ENCODE data around the gene LRRC25.
"Not testable (repeated sequence)": the region's sequence is repeated elsewhere in the genome, so short reads cannot be mapped to it uniquely, and the experiment has no call there.

LRRC25 gene

DNA sequence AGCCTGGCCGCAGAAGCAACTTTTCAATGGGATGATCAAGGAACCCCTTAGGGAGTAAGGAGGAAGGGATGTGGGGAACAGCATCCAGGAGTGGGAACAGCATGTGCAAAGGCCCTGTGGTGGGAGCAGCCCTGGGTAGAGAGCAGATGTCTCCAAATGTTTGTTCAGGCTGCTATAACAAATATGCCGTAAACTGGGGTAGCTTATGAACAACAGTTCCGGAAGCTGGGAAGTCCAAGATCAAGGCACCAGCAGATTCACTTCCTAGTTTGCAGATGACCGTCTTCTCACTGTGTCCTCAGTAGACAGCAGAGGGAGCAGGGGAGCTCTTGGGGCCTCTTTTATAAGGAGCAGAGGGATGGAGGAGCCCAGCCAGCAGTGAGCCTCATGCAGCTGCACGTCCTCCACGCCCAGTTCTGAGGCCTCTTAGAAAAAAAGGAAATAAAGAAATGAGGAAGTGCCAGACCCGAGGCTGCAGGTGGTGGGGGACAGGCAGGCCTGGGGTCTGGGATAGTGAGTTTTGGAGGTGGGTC, 4.2 kb upstream of the LRRC25 start:
- no peak for DNase-seq

DNA sequence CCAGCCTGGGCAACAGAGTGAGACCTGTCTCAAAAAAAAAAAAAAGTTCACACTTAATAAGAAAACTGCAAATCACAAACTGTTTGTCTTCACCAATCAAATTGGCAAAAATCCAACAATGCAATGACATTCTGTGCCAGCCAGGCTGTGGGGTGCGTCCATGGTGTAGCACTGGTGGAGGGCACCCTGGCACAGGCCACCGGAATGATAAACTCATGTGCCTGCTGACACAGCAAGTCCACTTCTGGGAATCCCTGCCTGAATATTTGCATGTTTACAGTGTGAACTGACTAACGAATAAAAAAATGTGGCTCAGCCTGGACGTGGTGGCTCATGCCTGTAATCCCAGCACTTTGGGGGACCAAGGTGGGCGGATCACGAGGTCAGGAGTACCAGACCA, 1.6 kb upstream of the LRRC25 start:
- DNase-seq: no peak

DNA sequence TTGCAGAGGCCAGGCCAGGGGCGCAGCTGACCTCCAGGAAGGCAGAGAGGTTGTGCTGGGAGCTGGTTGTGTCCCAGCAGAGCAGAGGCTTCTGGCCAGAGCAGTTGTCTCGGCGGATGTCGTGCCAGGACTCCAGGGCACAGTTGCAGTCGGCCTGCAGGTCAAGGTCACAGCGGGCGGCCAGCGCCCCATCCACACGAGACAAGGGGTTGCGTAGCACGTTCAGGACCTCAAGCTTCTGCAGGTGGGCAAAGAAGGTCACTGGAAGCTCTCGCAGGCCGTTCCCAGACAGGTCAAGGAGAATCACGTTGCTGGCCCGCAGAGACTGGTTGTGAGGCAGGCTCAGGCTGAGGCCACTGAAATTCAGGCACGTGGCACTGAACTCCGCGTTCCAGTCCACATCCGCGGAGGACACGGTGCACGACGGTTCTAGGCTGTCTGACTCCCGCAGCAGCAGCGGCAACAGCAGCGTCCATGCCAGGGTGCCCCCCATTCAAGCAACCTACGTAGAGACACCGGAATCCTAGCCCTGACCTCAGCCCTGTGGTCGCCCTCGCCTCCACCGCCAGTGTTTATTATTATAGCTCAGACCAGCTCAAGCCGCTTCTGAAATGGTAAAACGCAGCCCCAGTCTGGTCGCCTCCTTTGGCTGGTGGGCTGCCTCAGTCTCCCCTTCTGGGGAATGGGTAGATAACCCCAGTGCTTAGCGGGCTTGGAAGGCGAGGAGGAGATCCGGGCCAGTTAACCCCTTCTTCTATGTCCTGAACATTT, 766 bp downstream of the LRRC25 start:
- no peak for DNase-seq

DNA sequence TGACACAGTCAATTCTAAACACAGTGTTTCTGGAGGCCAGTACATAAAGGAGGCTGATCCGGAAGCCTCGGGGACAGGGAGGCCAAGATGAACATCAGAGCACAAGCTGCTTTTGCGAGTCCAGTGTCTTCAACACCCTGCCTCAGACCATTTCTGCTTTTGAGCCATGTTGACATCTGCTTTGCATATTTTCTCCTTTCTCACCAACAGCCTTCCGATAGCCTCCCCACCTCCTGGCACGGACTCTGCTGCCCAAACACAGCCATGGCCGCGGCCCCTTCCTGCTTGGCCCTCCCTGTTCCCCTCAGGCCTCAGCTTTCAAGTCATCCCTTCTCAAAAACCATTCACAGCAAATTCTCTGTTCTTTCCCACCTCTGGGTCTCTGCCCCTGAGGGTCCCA, 3.6 kb downstream of the LRRC25 start:
- no peak for DNase-seq

DNA sequence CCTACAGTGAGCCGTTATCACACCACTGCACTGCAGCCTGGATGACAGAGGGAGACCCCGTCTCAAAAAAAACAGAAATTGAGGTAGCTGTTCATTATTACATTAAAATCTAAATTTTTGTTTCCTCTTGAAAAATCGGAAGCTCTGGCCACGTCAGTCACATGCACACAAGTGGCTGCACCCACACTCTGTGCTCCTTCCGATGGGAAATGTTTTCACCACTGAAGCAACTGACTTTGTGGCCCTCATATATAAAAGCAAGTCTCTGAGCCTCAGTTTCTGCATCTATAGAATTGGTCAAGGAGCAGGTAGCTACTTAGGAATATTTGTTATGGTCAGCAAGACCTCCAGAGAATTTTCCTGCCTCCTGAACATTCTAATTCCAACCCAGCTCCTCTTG, 4.5 kb downstream of the LRRC25 start:
- no peak for DNase-seq

DNA sequence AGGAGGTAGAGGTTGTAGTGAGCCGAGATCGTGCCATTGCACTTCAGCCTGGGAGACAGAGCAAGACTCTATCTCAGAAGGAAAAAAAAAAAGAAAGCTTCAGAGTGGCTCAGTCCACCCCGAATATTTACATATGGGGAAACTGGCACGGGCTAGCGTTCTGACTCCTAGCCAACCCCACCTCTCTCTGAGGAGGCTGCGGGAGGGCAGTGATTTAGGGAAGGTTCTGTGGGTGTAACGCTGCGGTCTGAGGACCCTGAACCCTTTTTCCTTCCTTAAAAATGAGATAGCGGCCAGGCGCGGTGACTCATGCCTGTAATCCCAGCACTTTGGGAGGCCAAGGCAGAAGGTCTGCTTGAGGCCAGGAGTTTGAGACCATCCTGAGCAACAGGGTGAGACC, 5.0 kb downstream of the LRRC25 start:
- no peak for DNase-seq

DNA sequence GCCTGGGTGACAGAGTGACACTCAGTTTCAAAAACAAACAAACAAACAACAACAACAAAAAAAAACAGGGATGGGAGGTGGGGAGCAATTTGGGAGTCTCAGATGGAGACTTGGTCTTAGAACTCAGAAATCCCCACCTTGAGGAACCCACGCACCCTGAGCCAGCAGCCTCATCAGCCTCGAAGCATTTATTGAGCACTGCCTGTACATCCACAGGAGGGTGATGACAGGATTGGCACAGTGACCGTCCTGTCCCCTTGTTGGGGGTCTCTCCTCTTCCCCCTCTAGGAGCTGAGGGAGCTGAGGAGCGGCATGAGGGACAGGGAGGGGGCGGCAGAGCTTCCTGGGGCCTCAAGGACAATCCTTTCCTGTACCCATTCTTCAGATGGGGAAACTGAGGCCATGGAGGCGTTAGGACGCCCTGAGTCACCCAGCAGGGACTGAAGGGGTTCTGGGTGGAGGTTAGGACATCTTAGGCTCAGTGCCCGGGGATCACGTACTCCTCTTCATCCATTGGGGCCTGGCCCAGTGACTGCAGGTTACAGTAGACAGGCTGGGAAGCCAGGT, 5.8 kb downstream of the LRRC25 start:
- DNase-seq: no peak

DNA sequence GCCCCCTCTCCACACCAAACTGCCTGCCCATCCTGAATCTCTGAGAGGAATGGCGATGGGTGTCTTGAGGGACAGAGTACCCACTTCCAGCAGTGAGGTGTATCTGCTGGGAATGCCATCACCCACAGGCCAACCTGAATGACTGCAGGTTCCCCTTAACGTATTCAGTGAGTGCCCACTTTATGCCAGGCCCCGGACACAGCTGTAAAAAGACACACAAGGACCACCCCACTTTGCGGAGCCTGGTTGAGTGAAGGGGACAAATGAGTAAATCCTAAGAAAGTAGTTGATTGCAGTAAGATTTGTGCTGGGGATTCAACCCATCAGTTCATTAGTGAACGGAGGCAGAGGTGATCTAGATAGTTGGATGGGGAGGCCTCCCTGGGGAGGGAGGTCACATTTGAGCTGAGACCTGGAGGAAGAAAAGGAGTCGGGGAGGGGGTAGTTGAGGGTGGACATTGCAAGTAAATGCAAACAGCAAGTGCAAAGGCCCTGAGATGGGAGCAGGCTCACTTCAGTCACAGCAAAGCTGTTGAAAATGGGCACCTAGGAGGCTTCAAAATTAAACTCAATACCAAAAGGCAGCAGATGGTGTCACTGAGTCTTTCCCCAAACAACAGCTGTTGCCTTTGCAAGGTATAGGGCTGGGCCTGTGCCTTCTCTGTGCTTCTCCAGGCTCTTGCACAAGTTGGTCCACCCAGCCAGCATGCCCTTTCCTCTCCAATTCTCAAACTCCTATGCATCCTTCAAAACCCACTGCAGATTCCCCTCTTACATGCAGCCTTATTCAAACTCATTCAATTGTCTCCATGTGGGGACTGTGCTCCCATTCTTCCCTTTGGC, 7.1 kb downstream of the LRRC25 start:
- DNase-seq: peak; percentile 86

DNA sequence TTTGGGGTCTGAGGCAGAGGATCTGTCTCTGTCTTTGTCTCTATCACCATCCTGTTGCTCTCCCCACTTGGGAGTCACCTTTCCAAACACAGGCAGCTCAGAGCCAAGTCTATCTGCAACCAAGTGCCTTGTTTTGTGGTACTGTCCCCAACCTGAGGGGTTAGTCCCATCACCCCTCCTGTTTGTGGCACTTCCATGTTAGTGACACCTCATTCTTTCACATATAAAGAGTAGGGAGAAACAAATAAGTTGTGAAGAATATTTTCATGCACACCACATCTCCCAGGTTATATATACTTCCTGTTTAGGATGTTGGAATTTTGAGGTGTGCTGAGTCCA, 7.7 kb downstream of the LRRC25 start:
- no peak for DNase-seq

DNA sequence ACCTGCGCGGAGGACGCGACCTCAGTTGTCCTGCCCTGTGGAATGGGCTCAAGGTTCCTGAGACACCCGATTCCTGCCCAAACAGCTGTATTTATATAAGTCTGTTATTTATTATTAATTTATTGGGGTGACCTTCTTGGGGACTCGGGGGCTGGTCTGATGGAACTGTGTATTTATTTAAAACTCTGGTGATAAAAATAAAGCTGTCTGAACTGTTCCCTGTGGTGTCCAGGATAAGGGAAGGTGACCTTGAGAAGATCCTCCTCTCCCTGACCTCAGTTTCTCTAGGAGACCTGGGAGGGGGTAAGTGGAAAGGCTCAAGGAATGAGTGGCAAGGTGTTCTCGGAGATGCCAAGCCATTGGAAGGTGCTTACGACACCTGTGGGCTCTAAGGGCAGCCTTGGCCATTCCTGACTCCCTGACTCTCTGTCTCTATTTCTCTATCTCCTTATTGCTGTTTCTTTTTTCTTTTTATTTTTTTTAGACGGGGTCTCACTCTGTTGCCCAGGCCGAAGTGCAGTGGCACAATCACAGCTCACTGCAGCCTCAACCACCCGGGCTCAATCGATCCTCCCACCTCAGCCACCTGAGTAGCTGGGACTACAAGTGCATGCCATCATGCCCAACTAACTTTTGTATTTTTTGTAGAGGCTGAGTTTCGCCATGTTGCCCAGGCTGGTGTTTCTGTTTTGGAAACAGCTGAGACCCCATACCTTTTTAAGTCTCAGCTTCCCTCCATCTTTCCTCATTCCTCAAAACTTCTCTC, 8.3 kb downstream of the LRRC25 start:
- no peak for DNase-seq

DNA sequence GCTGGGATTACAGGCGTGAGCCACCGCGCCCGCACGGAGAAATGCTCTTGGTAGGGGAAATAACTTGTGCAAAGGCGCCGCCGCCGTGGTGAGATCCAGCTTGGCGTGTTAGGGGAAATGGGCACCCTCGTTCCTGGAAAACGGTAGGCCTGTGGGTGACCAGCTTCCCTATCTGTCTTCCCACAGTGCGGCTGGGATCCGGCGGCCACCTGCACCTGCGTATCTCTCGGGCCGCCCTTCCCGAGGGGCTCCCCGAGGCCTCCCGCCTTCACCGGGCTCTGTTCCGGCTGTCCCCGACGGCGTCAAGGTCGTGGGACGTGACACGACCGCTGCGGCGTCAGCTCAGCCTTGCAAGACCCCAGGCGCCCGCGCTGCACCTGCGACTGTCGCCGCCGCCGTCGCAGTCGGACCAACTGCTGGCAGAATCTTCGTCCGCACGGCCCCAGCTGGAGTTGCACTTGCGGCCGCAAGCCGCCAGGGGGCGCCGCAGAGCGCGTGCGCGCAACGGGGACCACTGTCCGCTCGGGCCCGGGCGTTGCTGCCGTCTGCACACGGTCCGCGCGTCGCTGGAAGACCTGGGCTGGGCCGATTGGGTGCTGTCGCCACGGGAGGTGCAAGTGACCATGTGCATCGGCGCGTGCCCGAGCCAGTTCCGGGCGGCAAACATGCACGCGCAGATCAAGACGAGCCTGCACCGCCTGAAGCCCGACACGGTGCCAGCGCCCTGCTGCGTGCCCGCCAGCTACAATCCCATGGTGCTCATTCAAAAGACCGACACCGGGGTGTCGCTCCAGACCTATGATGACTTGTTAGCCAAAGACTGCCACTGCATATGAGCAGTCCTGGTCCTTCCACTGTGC, 9.1 kb downstream of the LRRC25 start:
- peak; percentile 76 for DNase-seq

DNA sequence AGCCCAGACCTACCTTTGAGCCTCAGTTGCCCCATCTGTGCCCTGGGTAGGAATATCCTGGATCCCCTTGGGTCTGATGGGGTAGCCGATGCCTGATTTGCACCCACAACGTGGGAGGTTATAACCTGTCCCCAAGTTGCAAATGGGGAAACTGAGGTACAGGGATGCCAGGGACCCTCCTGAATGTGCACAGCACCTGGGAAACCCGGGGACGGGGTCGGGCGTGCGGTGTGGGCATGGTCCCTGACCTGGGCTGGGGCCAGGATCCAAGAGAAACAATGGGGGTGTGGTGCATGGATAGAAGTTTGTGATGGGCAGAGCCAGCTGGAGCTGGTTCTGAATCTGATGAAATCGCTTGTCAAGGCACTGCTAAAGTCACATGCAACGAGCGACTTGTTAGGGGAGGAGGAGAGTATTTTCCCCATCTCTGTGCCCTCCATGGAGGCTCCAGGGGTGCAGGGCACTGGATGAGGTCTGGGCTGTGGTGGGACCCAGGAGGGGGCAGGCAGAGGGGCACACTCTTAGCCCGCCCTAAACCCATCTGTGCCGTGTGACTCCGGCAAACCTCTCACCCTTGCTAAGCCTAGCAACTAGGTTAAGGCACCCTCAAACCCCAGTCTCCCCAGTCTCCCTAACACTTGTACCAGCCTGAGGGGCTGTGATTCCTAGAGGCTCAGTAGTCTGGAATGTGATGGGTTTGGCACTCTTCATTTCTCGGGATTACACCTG, 10.7 kb downstream of the LRRC25 start:
- no peak for DNase-seq

DNA sequence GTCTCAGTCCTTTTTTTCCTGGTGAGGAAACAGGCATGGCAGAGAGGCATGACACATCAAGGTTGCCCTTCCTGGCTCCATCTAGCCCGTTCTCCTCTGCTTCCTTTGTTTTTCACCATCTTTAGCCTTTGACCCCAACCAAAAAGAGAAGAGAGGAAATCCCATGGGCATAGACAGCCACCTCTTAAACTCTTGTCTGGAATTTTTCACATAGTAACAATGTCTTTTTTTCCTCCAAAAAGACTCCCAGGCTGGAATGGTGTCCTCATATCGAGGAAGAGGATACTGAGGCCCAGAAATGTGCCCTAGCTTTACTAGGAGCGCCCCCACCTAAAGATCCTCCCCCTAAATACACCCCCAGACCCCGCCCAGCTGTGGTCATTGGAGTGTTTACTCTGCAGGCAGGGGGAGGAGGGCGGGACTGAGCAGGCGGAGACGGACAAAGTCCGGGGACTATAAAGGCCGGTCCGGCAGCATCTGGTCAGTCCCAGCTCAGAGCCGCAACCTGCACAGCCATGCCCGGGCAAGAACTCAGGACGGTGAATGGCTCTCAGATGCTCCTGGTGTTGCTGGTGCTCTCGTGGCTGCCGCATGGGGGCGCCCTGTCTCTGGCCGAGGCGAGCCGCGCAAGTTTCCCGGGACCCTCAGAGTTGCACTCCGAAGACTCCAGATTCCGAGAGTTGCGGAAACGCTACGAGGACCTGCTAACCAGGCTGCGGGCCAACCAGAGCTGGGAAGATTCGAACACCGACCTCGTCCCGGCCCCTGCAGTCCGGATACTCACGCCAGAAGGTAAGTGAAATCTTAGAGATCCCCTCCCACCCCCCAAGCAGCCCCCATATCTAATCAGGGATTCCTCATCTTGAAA, 11.5 kb downstream of the LRRC25 start, which contains the start of gene GDF15:
GDF15 (plus strand) TSS at position 484 of the 868 bp plus-strand sequence; CDS start at position 516, 32 bp downstream.
- DNase-seq: no peak

DNA sequence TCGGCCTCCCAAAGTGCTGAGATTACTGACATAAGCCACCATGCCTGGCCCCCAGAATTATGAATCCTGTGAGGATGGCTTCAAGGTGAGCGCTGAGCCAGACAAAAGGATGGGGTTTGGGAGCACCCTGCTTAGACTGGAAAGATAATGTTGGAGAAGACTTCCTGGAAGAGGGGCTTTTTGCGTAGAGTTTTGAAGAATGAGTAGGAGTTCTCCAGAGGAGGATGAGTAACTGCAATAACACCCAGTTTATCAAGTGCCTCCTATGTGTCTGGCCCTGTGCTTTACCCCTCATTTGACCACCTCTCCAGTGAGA, 12.1 kb downstream of the LRRC25 start:
- DNase-seq: no peak

DNA sequence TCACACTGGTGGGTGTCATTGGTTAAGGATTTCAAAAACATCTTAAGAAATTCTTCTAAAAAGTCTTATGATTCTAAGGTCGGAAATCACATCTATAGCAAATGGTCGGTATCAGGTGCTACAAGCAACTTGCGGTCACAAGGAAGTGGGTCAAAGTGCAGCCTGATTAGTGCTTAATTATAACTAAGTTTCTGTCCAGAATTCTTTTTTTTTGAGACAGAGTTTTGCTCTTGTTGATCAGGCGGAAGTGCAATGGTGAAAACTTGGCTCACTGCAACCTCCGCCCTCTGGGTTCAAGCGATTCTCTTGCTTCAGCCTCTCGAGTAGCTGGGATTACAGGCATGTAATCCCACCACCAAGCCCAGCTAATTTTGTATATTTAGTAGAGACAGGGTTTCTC, 12.6 kb downstream of the LRRC25 start:
- no peak for DNase-seq

DNA sequence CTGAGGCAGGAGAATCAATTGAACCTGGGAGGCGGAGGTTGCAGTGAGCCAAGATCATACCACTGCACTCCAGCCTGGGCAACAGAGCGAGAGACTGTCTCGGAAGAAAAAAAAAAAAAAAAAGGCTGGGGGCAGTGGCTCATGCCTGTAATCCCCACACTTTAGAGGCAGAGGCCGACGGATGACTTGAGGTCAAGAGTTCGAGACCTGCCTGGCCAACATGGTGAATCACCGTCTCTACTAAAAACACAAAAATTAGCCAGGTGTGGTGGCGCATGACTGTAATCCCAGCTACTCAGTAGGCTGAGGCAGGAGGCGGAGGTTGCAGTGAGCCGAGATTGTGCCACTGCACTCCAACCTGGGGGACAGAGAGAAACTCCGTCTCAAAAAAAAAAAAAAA, 13.8 kb downstream of the LRRC25 start:
- DNase-seq: not testable (repeated sequence)

DNA sequence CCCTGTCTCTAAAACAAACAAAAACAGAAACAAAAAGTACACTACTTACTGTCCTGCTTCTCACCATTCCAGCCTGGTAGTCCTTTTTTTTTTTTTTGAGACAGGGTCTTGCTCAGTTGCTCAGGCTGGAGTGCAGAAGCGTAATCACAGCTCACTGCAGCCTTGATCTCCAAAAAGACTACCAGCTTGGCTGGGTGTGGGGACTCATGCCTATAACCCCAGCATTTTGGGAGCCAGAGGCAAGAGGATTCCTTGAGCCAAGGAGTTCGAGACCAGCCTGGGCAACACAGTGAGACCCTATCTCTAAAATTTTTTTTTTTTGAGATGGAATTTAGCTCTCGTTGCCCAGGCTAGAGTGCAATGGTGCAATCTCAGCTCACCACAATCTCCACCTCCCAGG, 16.6 kb downstream of the LRRC25 start:
- no peak for DNase-seq

DNA sequence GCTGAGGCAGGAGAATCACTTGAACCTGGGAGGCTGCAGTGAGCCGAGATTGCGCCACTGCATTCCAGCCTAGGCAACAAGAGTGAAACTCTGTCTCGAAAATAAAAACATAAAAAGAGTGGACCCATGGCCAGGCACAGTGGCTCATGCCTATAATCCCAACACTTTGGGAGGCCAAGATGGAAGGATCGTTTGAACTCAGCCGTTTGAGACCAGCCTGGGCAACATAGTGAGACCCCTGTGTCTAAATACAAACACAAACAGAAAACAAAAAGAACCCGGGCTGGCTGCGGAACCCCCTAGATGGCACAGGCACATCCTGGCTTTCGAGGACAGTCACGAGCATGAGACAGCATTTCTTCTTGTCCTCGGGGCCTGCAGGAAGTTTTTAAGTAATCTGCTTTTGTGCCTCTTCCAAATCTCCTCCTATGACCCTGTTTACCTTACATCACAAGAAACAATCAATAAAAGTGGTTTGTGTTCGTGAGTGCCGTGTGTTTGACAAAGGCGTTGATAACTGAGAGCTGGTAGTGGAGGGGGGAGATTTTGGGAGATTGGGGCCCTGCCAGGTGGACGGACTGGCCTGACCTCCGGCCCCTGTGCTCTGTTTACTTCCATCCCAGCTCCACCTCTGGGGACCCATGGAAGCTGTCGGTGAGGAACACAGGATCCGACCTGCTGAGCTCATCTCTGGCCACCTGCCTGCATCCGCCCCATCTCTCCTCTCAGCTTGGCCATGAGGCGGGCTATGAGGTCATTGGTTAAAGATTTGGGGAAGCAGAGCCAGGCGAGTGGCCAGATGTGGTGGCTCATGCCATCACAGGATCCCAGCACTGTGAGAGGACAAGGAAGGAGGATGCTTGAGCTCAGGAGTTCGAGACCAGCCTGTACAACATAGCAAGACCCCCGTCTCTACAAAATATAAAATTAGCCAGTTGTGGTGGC, 17.3 kb downstream of the LRRC25 start:
- no peak for DNase-seq

DNA sequence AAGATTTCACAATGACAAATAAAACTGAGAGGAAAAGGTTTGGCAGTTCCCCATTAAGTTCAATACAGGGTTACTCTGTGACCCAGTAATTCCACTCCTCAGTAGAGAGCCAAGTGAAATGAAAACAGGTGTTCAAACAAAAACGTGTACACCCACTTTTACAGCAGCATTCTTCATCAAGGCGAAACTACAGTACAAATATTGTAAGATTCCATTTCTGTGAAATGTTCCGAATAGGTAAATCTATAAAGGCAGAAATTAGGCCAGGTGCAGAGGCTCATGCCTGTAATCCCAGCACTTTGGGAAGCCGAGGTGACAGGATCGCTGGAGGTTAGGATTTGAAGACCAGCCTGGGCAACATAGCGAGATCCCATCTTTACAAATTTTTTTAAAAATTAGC, 20.4 kb downstream of the LRRC25 start:
- DNase-seq: no peak

Measured in NCI-H2171 treated with DMSO at 0.1 percent for 48 hours (cell line).